T-helper 17 cell (primary cell): ENCODE measurements around the gene QRSL1. TPM values are rescaled to one million over a fixed set of nuclear protein-coding genes. Genes with fewer than 3 reads are reported as not detected.
"Not testable (repeated sequence)": the region's sequence is repeated elsewhere in the genome, so short reads cannot be mapped to it uniquely, and the experiment has no call there.

Experiments
- ATAC-seq: fragments of 150-1000 bp; cut with Tn5 transposase; 2 replicates; pipeline ENCODE4 v1.10.0; 2021; ENCODE audit warnings: mild to moderate bottlenecking, moderate library complexity
- DNase-seq, 3 donors: peaks; one replicate each; pipeline versions ENCODE4 v3.0.0 to v3.0.0-alpha.2; 2020 to 2021
- H3K9me3 ChIP-seq: one replicate; pipeline ENCODE4 v1.7.0; 2013; ENCODE audit warnings: low read length, mild to moderate bottlenecking; ENCODE audit not compliant: control insufficient read depth, poor library complexity, severe bottlenecking
- H3K27ac Mint-ChIP-seq: one replicate; pipeline ENCODE4 v1.8.0; 2022; ENCODE audit warnings: mild to moderate bottlenecking, moderate library complexity, mixed read lengths
- H3K27me3 Mint-ChIP-seq: one replicate; pipeline ENCODE4 v1.8.0; 2022; ENCODE audit warnings: mixed read lengths
- H3K36me3 Mint-ChIP-seq: one replicate; pipeline ENCODE4 v1.8.0; 2022; ENCODE audit warnings: low read depth, mixed read lengths
- H3K4me1 Mint-ChIP-seq: one replicate; pipeline ENCODE4 v1.8.0; 2022; ENCODE audit warnings: mild to moderate bottlenecking, mixed read lengths
- H3K4me3 Mint-ChIP-seq: one replicate; pipeline ENCODE4 v1.8.0; 2022; ENCODE audit warnings: mild to moderate bottlenecking, moderate library complexity, mixed read lengths
- total RNA-seq, 4 donors: library from RNA in 2 of 4; stranded (reverse) in 2 of 4; gene quantifications; one replicate each; pipeline ENCODE4 v1.2.3 and lab custom pipeline; 2022 to 2026

Gene QRSL1
- total RNA-seq, 2 donors from 2014 or later: 11.9 to 12.5 TPM

DNA sequence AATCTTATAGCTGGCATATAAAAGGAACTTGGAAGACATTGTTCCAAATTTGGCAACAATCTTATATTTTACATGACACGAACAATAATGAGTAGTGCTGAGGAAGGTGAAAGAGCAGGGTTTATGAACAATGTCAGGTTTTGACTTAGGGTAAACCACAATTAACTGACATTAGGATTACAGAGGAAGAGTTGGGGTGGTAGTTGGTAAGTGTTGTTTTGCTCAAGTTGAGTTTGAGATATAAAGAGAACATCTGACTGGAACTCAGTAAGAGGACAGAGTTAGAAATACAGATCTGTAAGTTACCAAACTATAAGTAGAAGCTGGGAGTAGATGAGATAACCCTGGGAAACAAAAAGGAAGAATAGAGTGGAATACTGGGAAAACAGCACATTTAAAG lies 15.2 kb upstream of the QRSL1 start:
- peak overlapping the region; percentile 79 for H3K27ac Mint-ChIP-seq
- H3K27me3 Mint-ChIP-seq: no peaks in the 10 kb centered on the region
- peaks cover 13% of the 10 kb centered on the region for H3K4me1 Mint-ChIP-seq
- no peak overlapping the region for H3K4me3 Mint-ChIP-seq
- no peak for ATAC-seq
- no peaks in the 10 kb centered on the region for H3K9me3 ChIP-seq
- DNase-seq: no peak
- peaks cover 8% of the 10 kb centered on the region for H3K36me3 Mint-ChIP-seq

DNA sequence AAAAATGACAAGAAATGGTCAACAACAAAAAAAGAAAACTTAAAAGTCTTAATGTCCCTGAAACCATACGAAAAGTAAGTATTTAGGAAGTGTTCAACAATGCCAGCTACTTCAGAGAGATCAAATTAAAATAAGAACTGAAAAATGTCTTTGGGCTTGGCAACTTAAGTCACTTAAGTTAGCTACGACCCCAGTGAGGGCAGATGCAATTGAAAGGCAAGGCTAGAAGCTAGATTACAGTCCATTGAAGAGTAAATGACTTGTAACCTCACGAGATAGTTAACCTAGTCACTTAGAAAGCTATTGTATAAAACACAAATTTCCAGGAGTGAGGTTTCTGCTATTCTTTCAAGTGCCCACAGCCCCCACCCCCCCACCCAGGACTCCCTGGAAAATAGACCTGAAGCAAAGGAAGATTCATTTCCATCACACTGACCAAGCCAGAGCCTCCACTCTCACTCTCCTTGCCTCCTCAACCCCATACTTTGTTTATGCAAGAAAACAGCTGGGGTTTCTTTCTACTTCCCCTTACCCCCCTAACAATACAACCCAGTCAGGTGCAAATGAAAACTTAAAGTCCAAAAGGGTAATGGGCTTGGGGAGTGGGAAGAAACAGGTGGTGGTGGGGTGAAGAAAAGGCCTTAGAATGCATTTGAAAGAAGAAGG lies 14.7 kb upstream of the QRSL1 start:
- H3K27ac Mint-ChIP-seq: peak overlapping the region; percentile 79
- H3K4me1 Mint-ChIP-seq: peaks cover 11% of the 10 kb centered on the region
- no peaks in the 10 kb centered on the region for H3K9me3 ChIP-seq
- H3K27me3 Mint-ChIP-seq: no peaks in the 10 kb centered on the region
- H3K4me3 Mint-ChIP-seq: no peak overlapping the region
- ATAC-seq (no peak), DNase-seq (no peak)
- peaks cover 8% of the 10 kb centered on the region for H3K36me3 Mint-ChIP-seq

DNA sequence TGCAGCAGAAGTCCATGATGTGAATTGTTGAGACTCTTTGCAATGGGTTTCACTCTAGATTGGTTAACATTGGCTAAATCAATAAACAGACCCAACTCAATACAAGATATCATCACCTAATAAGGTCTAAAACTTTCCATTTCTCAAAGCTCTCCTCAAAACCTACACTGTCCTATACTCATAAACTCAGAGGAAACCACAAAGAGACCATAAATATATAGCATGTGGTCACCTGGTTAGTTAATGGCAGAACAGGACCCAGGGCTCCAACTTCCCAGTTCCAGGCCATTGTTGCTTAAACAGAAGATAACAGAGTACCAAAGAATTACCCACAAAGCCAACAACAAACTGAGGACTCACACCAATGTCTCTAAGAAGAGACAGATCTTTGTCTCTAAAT lies 12.1 kb upstream of the QRSL1 start:
- Mint-ChIP-seq H3K4me1 (peaks cover 11% of the 10 kb centered on the region), H3K27ac (no peak overlapping the region), H3K27me3 (no peaks in the 10 kb centered on the region), H3K4me3 (no peak overlapping the region), H3K36me3 (peaks cover 8% of the 10 kb centered on the region)
- no peaks in the 10 kb centered on the region for H3K9me3 ChIP-seq
- ATAC-seq (no peak), DNase-seq (no peak)

DNA sequence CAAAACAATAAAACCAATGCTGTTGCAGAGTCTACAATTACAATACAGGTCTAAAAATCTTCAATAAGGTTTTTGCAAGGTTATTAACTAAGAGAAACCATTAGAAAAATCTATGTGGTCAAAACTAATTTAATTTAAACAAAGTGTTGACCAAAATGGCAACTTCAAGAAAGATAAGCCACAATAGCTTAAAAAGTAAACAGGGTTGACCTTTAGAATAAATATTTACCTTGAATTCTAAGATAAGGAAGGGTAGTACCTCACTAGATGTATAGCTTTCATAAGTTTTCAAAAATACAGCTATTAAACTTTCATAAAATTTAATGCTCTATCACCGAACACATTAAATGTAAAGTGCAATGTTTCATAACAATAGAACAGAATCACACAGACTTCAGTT lies 11.5 kb upstream of the QRSL1 start:
- no peak overlapping the region for H3K4me3 Mint-ChIP-seq
- no peaks in the 10 kb centered on the region for H3K9me3 ChIP-seq
- no peak overlapping the region for H3K27ac Mint-ChIP-seq
- DNase-seq: no peak
- peaks cover 6% of the 10 kb centered on the region for H3K36me3 Mint-ChIP-seq
- no peaks in the 10 kb centered on the region for H3K27me3 Mint-ChIP-seq
- ATAC-seq: no peak
- peaks cover 11% of the 10 kb centered on the region for H3K4me1 Mint-ChIP-seq

DNA sequence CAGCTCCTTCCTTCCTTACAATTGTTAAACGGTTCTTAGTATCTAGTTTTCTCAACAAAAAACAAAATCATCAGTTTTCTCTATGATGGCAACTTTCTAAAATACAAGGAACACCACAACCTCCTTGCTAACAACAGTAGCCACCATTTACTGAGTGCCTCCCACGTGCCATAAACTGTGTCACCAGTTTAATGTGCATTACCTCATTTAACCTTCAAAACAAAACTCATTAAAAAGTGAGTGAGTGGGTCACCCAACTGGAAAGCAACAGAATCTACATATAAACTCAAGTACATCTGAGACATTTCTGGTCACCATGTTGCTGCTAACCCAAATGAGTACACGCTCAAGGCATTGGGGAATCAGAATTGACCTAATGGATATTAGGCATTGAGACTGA lies 11.1 kb upstream of the QRSL1 start:
- Mint-ChIP-seq H3K4me3 (no peak overlapping the region), H3K27ac (no peak overlapping the region), H3K27me3 (no peaks in the 10 kb centered on the region), H3K36me3 (peaks cover 8% of the 10 kb centered on the region), H3K4me1 (peaks cover 8% of the 10 kb centered on the region)
- no peak for ATAC-seq
- H3K9me3 ChIP-seq: no peaks in the 10 kb centered on the region
- no peak for DNase-seq

DNA sequence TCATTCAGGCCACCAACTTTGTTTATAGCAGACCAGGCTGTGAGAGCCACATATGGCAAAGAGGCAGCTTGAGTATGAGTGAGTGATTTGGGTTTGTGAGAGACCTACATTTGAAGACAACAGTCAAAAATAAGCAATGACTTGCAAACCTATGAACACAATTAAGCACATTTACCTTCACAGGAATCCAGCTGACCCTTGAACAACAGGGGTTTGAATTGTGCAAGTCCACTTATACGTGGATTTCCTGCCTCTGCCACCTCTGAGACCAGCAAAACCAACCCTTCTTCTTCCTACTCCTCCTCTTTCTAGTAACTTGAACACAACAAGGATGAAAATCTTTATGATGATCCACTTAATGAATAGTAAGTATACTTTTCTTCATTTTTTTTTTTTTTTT lies 10.2 kb upstream of the QRSL1 start:
- Mint-ChIP-seq H3K4me1 (peaks cover 5% of the 10 kb centered on the region), H3K27ac (no peak overlapping the region), H3K27me3 (no peaks in the 10 kb centered on the region), H3K36me3 (peaks cover 5% of the 10 kb centered on the region), H3K4me3 (no peak overlapping the region)
- no peak for ATAC-seq
- H3K9me3 ChIP-seq: no peaks in the 10 kb centered on the region
- DNase-seq: no peak

DNA sequence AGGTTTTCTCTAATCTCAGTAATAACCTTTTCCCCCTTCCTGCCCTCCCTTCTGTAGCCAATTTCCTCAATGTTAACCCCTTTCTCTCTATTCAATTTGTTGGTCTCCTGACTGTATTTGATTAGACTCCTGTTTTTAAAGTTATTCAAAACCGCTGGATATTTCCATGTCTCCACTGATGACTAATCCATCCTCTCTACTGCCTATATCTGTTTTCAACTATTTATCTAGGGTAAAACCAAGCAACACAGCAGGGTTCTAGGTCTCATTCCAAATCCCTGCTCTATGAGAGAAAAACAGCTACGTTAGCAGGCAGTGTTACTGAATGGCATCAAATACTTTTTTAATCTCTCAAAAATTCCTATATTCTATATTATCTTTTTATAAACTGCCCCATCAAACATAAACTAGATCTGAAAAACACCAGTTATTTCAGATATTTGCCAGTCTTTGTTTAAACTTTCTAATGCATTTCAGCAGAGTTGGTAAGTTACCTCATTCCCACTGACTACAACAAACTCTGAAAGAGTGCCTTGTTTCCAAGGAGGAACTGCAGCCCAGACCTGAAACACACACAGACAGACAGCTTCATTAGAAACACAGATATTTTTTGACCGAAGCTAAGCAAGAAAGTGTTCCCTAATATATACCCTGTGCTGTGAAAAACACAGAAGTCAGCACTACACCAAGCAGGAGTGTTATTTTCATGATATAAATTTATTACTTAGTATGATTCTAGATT lies 8.3 kb upstream of the QRSL1 start:
- DNase-seq: no peak
- Mint-ChIP-seq H3K4me3 (no peak overlapping the region), H3K4me1 (peaks cover 3% of the 10 kb centered on the region), H3K27ac (no peak overlapping the region), H3K36me3 (peaks cover 2% of the 10 kb centered on the region), H3K27me3 (no peaks in the 10 kb centered on the region)
- ATAC-seq: no peak
- no peaks in the 10 kb centered on the region for H3K9me3 ChIP-seq

DNA sequence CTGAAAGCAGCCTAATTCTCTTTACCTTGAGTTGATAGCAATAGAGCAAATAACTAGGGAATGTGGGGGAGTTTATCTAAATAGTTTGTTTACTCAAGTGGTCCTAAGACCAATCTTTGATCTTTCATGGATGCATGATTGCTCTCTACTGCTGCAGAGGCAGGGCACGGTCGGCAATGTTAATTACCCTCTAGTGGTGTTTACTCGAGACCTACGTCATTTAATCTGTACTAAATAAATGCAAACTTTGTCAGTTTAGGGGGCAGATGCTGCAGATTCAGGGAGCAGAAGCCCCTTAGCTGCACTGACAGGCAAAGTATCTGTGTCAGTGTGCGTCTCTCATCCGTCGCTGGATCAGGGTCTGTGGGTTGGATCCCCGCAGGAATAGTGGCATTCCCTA lies 7.0 kb upstream of the QRSL1 start:
- H3K9me3 ChIP-seq: no peaks in the 10 kb centered on the region
- Mint-ChIP-seq H3K27me3 (no peaks in the 10 kb centered on the region), H3K36me3 (peaks cover 2% of the 10 kb centered on the region), H3K4me1 (peaks cover under 1% of the 10 kb centered on the region), H3K27ac (no peak overlapping the region), H3K4me3 (no peak overlapping the region)
- ATAC-seq (no peak), DNase-seq (no peak)

DNA sequence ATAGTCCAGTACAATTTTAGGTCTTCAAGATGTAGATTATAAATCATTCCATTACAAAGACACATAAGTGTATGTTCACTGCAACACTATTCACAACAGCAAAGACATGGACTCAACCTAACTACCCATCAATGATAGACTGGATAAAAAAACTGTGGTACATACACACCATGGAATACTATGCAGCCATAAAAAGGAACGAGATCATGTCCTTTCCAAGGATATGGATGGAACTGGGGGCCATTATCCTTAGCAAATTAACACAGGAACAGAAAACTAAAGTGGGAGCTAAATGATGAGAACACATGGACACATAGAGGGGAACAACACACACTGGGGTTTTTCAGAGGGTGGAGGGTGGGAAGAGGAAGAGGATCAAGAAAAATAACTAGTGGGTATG lies 6.3 kb upstream of the QRSL1 start:
- H3K9me3 ChIP-seq: no peaks in the 10 kb centered on the region
- H3K4me1 Mint-ChIP-seq: no peaks in the 10 kb centered on the region
- DNase-seq (no peak), ATAC-seq (no peak)
- no peak overlapping the region for H3K27ac Mint-ChIP-seq
- H3K36me3 Mint-ChIP-seq: peaks cover 2% of the 10 kb centered on the region
- no peak overlapping the region for H3K4me3 Mint-ChIP-seq
- no peaks in the 10 kb centered on the region for H3K27me3 Mint-ChIP-seq

DNA sequence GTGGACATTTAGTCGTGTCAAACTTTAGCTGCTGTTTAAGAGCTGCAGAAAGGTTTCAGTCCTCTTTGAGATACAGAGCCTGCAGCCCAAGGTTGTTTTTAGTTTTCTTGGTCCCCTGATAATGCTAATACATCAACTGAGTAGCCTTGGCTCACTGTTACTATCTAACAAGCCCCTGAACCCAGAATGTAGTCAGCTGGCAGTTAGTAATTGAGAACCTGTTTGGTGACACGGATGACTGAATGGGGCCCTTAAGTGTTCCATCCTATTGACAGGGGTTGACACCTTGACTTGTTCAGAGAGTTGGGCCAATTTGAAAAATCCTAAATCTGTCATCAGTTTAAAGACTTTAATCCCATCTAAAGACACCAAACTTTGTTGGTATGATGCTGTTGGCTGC lies 2.9 kb upstream of the QRSL1 start:
- peaks cover 10% of the 10 kb centered on the region for H3K4me1 Mint-ChIP-seq
- H3K27ac Mint-ChIP-seq: no peak overlapping the region
- H3K4me3 Mint-ChIP-seq: no peak overlapping the region
- H3K9me3 ChIP-seq: no peaks in the 10 kb centered on the region
- H3K27me3 Mint-ChIP-seq: no peaks in the 10 kb centered on the region
- no peak for DNase-seq
- peaks cover 2% of the 10 kb centered on the region for H3K36me3 Mint-ChIP-seq
- no peak for ATAC-seq

DNA sequence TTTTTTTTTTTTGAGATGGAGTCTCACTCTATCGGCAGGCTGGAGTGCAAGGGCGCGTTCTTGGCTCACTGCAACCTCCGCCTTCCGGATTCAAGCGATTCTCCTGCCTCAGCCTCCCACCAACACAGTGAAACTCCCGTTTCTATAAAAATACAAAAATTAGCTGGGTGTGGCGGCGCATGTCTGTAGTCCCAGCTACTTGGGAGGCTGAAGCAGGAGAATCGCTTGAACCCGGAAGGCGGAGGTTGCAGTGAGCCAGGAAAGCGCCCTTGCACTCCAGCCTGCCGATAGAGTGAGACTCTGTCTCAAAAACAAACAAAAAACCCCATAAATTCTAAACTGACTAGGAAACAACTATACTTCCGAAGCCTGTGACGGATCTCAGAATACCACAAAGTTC lies 1.6 kb upstream of the QRSL1 start:
- not testable (repeated sequence) for H3K9me3 ChIP-seq, H3K4me3 Mint-ChIP-seq, ATAC-seq, H3K36me3 Mint-ChIP-seq, H3K27me3 Mint-ChIP-seq, DNase-seq
- H3K27ac Mint-ChIP-seq: peak overlapping the region; percentile 97
- peaks cover 16% of the 10 kb centered on the region for H3K4me1 Mint-ChIP-seq

DNA sequence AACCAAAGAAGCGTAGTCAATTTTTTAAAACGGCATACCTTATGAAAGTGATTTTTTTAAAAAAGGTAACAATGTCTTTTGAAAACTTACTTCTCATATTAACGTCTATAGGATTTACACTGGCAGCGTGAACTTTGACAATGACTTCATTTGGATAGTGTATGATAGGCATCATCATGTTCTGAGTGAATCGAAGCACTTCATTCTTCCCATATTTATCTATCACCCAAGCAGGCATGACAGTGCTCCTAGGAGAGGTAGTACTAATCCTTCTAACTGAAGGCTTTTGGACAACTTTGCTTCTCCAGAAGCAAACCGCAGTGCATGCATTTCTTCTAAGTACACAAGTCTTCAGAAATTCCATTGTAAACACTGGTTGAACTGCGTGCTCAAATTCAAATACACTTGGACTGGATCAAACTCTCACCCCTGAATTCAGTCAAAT lies 698 bp upstream of the QRSL1 start:
- Mint-ChIP-seq H3K27ac (peak overlapping the region; percentile 97), H3K4me1 (peaks cover 16% of the 10 kb centered on the region), H3K4me3 (peak overlapping the region; percentile 98), H3K36me3 (no peaks in the 10 kb centered on the region), H3K27me3 (no peaks in the 10 kb centered on the region)
- ATAC-seq (peak; percentile 2), DNase-seq (no peak)
- no peaks in the 10 kb centered on the region for H3K9me3 ChIP-seq

DNA sequence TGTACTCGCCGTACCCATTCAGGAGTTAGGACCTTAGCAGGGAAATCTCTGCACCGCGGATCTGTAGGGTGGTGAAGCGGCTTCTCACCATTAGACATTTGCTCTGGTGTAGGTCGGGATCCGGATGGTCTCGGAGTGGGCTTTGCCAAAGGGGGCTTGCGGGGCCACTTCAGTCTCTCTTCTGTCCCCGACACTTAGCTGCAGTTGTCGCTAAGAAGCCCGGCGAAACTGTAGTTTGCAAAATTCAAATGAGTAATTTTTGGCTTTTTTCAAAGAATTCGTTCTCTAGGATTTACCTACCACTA lies 433 bp downstream of the QRSL1 start:
- peaks cover 25% of the 10 kb centered on the region for H3K4me1 Mint-ChIP-seq
- ATAC-seq: no peak

DNA sequence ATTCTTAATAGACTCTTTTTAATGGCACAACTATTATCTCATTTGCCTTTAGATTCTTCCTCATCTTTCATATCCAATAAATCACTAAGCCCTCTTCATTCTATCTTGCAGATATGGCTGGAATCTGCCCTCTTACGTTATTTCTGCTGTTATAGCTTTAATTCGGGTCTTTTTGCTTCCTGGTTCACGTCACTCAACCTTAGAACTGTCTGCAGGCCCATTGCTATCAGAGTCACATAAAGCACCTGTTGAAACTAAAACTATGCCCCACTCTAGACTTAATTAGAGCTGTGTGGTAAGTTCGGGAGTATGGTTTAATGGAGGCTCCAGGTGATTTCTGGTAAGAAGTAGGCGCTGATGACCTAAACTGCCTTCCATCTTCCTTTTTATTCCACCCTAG lies 988 bp downstream of the QRSL1 start:
- H3K9me3 ChIP-seq: no peaks in the 10 kb centered on the region
- peak overlapping the region; percentile 98 for H3K4me3 Mint-ChIP-seq
- peak overlapping the region; percentile 97 for H3K27ac Mint-ChIP-seq
- ATAC-seq (no peak), DNase-seq (no peak)
- H3K27me3 Mint-ChIP-seq: no peaks in the 10 kb centered on the region
- H3K36me3 Mint-ChIP-seq: no peaks in the 10 kb centered on the region
- H3K4me1 Mint-ChIP-seq: peaks cover 30% of the 10 kb centered on the region

More for the DNA sequence above, 433 bp downstream of the QRSL1 start:
- no peaks in the 10 kb centered on the region for H3K9me3 ChIP-seq
- H3K36me3 Mint-ChIP-seq: no peaks in the 10 kb centered on the region
- DNase-seq: no peak
- H3K4me3 Mint-ChIP-seq: peak overlapping the region; percentile 98
- H3K27ac Mint-ChIP-seq: peak overlapping the region; percentile 97
- no peaks in the 10 kb centered on the region for H3K27me3 Mint-ChIP-seq
